Esophagus (tissue), 2 donors: ENCODE results near the gene VIPR2. TPM values are rescaled to one million over a fixed set of nuclear protein-coding genes. Genes with fewer than 3 reads are reported as not detected.

Experiments used
- H3K27ac ChIP-seq, 2 donors: one replicate each; pipeline ENCODE4 v1.5.1; 2013; ENCODE audit warnings: low read depth in 2 of 2, mild to moderate bottlenecking in 2 of 2, inconsistent platforms in 1 of 2, low read length in 1 of 2, moderate library complexity in 1 of 2
- H3K27me3 ChIP-seq, 2 donors: one replicate each; pipeline ENCODE4 v1.6.1; 2013; ENCODE audit warnings: low read length in 2 of 2, control low read depth in 1 of 2, mild to moderate bottlenecking in 1 of 2; ENCODE audit not compliant: insufficient read depth in 2 of 2, control insufficient read depth in 1 of 2
- H3K36me3 ChIP-seq, 2 donors: one replicate each; pipeline ENCODE4 v1.6.1; 2013; ENCODE audit warnings: low read length in 1 of 2; ENCODE audit not compliant: control insufficient read depth in 2 of 2, insufficient read depth in 2 of 2
- H3K4me1 ChIP-seq, 2 donors: one replicate each; pipeline ENCODE4 v1.6.1; 2013; ENCODE audit warnings: low read length in 1 of 2; ENCODE audit not compliant: control insufficient read depth in 2 of 2, insufficient read depth in 2 of 2
- H3K4me3 ChIP-seq, 2 donors: one replicate each; pipeline ENCODE4 v1.5.1; 2013; ENCODE audit warnings: low read length in 2 of 2, mild to moderate bottlenecking in 2 of 2, low read depth in 1 of 2, moderate library complexity in 1 of 2
- H3K9me3 ChIP-seq, 2 donors: one replicate each; pipeline ENCODE4 v1.6.1; 2013; ENCODE audit warnings: mild to moderate bottlenecking in 2 of 2, low read depth in 1 of 2, low read length in 1 of 2, moderate library complexity in 1 of 2; ENCODE audit not compliant: control insufficient read depth in 2 of 2, insufficient read depth in 1 of 2
- WGBS, 2 donors: extraction: QIAGEN DNeasy Blood & Tissue Kit; methylation state at CpG; one replicate each; pipeline ENCODE4 v1.1.7; 2013; 5-methylcytosine and 5-hydroxymethylcytosine counted together
- polyA plus RNA-seq, 2 donors: library from polyadenylated mRNA; stranded (reverse); fragments of 200-250 nt; gene quantifications; one replicate each; pipeline ENCODE4 v1.2.3, GENCODE V29; 2013
- donor health status: healthy with polysubstance abuse.
- donor health status: Bipolar disorder and iron deficiency.

VIPR2 gene
- polyA plus RNA-seq, 2 donors: 0.39 to 0.40 TPM

DNA sequence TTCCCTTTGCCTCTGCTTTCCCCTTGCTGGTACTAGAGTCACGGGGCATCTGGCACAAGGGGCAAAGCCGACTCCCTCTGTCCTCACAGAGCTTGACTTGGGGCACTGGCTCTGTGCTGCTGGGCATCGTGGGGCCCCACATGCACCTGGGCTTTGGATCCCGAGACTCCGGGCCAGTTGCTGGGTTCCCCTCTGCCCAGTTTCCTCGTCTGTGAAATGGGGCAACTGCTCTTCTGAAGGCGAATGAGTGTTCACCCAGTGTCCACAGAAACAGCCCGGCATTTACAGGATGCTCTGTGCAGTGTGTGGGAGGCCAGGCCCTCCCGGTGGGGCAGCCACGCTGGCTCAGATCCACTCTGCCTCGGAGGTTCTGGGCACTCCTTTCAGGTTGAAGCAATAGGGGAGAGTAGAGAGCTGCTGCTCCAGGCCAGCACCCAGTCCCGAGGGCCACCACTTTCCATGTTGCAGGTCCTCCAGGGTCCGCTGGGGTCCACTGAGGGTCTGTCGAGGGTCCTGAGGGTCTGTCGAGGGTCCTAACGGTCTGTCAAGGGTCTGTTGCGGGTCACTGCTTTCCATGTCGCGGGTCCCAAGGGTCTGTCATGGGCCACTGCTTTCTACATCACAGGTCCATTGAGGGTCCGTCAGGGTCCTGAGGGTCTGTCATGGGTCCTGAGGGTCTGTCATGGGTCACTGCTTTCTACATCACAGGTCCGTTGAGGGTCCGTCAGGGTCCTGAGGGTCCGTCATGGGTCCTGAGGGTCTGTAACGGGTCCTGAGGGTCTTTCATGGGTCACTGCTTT lies 103.6 kb downstream of the VIPR2 start:
- Histone ChIP-seq H3K4me1 (peaks cover 0 to 3% of the 10 kb centered on the region in 2 donors), H3K4me3 (no peak overlapping the region), H3K27ac (no peak overlapping the region), H3K9me3 (peaks cover 0 to 7% of the 10 kb centered on the region in 2 donors), H3K27me3 (no peaks in the 10 kb centered on the region), H3K36me3 (no peaks in the 10 kb centered on the region)
- 88 to 89% methylated on average over 24 of the region's 24 CpGs for WGBS, 2 donors

DNA sequence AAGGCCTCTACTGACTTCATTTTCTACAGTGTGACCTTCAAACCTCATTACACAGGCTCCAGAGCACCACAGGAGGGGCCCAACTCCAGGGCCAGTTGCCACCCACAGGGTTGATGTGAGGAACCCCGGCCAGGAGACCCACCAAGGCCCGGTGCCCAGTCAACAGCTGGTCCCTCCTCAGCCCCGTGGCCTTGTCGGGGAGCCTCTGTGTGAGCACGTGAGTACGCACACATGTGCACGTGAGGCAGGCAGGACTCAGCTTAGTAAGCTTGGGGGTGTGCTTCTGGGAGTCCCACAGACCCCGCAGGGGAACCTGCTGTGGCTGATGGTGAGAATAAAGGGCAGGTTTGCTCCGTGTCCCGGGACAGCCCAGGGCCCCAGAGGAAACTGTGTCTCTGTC lies 104.5 kb downstream of the VIPR2 start:
- Histone ChIP-seq H3K9me3 (peaks cover 0 to 7% of the 10 kb centered on the region in 2 donors), H3K27me3 (no peaks in the 10 kb centered on the region), H3K36me3 (no peaks in the 10 kb centered on the region), H3K4me3 (no peak overlapping the region), H3K4me1 (peaks cover 0 to 3% of the 10 kb centered on the region in 2 donors), H3K27ac (no peak overlapping the region)
- 76 to 81% methylated on average over 10 of the region's 10 CpGs for WGBS, 2 donors

GRCh38 chr7:159039716-159040115 lies 105.0 kb downstream of the VIPR2 start:
- peaks cover 0 to 3% of the 10 kb centered on the region in 2 donors for H3K4me1 ChIP-seq
- WGBS, 2 donors: 91 to 92% methylated on average over 14 of the region's 14 CpGs
- no peak overlapping the region for H3K4me3 ChIP-seq
- no peaks in the 10 kb centered on the region for H3K27me3 ChIP-seq
- H3K27ac ChIP-seq: no peak overlapping the region
- H3K36me3 ChIP-seq: no peaks in the 10 kb centered on the region
- H3K9me3 ChIP-seq: peaks cover 0 to 5% of the 10 kb centered on the region in 2 donors

DNA sequence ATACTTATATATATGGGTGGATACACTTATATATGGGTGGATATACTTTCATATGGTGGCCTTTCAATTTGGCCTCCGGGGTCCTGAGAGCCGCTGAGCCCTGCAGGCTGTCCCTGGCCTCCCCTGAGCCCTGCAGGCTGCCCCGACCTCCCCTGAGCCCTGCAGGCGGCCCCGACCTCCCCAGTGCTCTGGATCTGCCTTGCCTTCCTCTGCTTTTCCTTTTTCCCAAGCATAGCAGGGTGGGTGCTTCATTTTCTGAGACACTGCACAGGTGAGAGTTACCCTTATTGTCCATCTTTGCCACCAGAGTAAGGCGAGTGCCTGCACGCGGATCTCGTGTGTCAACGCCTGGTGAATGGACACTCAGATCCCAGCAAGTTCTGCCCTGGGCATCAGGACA lies 106.6 kb downstream of the VIPR2 start:
- H3K4me3 ChIP-seq: no peak overlapping the region
- H3K27me3 ChIP-seq: no peaks in the 10 kb centered on the region
- H3K9me3 ChIP-seq: peaks cover 0 to 5% of the 10 kb centered on the region in 2 donors
- no peaks in the 10 kb centered on the region for H3K36me3 ChIP-seq
- H3K27ac ChIP-seq: no peak overlapping the region
- H3K4me1 ChIP-seq: peaks cover 0 to 3% of the 10 kb centered on the region in 2 donors
- 79 to 85% methylated on average over 10 of the region's 10 CpGs for WGBS, 2 donors

DNA sequence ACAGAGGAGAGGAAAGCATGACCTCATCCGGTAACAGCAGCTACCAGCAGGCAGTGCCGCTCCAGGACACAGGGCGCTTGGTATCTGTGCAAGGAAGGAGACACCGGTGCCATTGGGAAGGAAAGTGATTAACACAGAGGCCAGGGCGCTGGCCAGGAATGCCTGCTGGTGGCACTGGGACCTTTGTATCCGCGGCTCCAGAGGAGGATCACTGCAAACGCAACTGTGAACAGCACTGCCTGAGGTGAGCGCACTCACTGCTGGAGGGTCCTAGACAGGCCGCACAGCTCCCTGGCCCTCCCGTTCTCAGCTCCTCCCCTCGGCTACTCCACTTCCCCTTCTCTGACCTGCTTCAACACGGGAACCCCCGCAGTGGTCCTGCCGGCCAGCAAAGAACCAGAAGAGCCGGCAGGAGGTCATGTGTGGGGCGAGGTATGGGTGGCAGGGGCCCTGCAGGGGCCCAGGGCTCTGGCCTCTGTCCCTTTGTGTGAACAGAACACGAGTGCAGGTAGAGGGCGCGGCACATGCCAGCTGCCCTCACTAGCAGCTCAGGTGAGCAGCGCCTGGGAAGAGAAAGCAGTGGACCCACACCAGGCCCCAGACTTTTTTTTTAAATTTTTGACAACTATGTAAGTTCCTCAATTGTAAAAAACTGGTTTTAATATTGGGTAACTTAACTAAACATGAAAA lies 107.6 kb downstream of the VIPR2 start:
- no peak overlapping the region for H3K27ac ChIP-seq
- H3K36me3 ChIP-seq: no peaks in the 10 kb centered on the region
- WGBS, 2 donors: 59 to 71% methylated on average over 21 of the region's 21 CpGs
- no peaks in the 10 kb centered on the region for H3K27me3 ChIP-seq
- H3K4me3 ChIP-seq: no peak overlapping the region
- H3K4me1 ChIP-seq: no peaks in the 10 kb centered on the region
- peaks cover 0 to 2% of the 10 kb centered on the region in 2 donors for H3K9me3 ChIP-seq

DNA sequence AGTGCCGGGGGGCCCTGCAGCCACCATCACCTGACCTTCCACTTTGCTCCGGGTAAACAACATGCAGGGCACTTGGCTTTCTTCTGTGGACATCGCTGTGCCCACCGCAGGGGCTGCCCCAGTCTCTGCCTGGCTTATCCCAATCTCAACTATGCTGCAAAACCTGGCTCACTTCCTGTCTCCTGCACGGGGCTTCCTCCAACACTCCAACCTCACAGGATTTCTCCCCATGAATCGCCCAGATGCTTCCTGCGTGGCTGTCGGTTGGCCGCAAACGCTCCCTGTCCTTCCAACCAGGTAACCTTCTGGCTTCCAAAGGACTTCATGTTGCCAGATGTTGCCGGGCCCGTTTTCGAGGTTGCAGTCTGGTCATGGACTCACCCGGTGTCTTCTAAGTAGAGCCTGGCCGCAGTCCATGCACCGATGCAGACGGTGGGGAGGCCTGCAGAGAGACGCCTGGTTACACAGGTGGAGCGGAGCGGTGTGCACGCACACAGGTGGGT lies 109.0 kb downstream of the VIPR2 start:
- 84 to 85% methylated on average over 21 of the region's 21 CpGs for WGBS, 2 donors
- Histone ChIP-seq H3K4me3 (no peak overlapping the region), H3K36me3 (no peaks in the 10 kb centered on the region), H3K27me3 (no peaks in the 10 kb centered on the region), H3K9me3 (peaks cover 0 to 2% of the 10 kb centered on the region in 2 donors), H3K4me1 (no peaks in the 10 kb centered on the region), H3K27ac (no peak overlapping the region)

DNA sequence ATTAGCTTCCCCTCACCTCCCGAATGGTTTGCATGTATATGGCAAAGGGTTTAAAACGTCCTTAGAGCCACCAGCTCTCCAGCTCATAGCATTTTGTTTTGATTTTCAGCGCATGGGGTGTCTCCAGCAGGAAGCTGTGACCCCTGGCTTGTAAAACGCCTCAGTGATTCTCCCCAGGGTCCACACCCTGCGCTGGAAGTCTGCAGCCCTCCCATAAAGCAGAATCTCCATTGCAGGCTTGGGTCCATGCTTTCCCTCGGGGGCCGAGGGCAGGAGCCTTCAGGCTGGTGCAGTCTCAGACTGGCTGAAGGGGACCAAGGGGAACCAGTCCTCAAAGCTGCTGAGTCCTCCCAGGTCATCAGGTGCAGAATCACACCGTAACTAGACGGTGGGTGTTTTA lies 109.7 kb downstream of the VIPR2 start:
- no peak overlapping the region for H3K27ac ChIP-seq
- no peak overlapping the region for H3K4me3 ChIP-seq
- H3K27me3 ChIP-seq: no peaks in the 10 kb centered on the region
- peaks cover 0 to 2% of the 10 kb centered on the region in 2 donors for H3K9me3 ChIP-seq
- 84 to 86% methylated on average over 9 of the region's 9 CpGs for WGBS, 2 donors
- H3K36me3 ChIP-seq: no peaks in the 10 kb centered on the region
- H3K4me1 ChIP-seq: no peaks in the 10 kb centered on the region

DNA sequence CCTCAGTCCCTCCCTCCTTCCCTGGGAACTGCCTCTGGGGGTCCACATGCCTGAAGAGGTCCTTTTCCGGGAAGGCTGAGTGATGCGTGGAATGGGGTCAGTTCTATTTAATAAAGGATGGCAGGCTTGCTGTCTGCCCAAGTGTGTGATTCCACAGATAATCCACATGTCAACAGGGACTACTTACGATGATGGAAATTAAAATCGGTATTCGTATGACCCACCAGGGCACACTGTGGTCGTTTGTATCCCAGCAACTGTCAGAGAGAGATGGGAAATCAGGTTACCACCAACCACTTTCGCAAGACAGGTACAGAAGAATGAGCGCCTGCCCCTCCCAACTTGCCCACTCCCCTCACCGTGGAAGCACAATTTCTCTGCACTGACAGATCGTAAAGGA lies 110.3 kb downstream of the VIPR2 start:
- no peaks in the 10 kb centered on the region for H3K4me1 ChIP-seq
- H3K36me3 ChIP-seq: no peaks in the 10 kb centered on the region
- no peaks in the 10 kb centered on the region for H3K27me3 ChIP-seq
- H3K4me3 ChIP-seq: no peak overlapping the region
- 75 to 80% methylated on average over 10 of the region's 10 CpGs for WGBS, 2 donors
- no peak overlapping the region for H3K27ac ChIP-seq
- H3K9me3 ChIP-seq: peaks cover 0 to 2% of the 10 kb centered on the region in 2 donors

- H3K9me3 ChIP-seq: peaks cover 0 to 2% of the 10 kb centered on the region in 2 donors
- no peaks in the 10 kb centered on the region for H3K36me3 ChIP-seq
- H3K27me3 ChIP-seq: no peaks in the 10 kb centered on the region
- H3K4me3 ChIP-seq: no peak overlapping the region
- 83 to 85% methylated on average over 16 of the region's 16 CpGs for WGBS, 2 donors
- H3K4me1 ChIP-seq: no peaks in the 10 kb centered on the region
- no peak overlapping the region for H3K27ac ChIP-seq
Observed at GRCh38 chr7:159033956-159034355, 110.7 kb downstream of the VIPR2 start.
